ENCODE results near the gene CFAP119. TPM values are rescaled to one million over a fixed set of nuclear protein-coding genes. Genes with fewer than 3 reads are reported as not detected.

The CFAP119 gene
- total RNA-seq, 2 donors from 2014 or later, result 6.9 to 12.6 TPM

- no peak overlapping the region for H3K9ac ChIP-seq (ENCODE audit: extremely low read depth, low read length, poor library complexity, severe bottlenecking)
- H3K4me3 ChIP-seq (ENCODE audit: low read length), result no peak overlapping the region
- no peaks in the 10 kb centered on the region for H3K4me1 Mint-ChIP-seq
- no peaks in the 10 kb centered on the region for H3K9me3 ChIP-seq (ENCODE audit: control insufficient read depth, low read length)
- H3K27me3 Mint-ChIP-seq (ENCODE audit: insufficient read depth), result no peaks in the 10 kb centered on the region
- DNase-seq, result no peak
- H3K4me1 ChIP-seq (ENCODE audit: control insufficient read depth, insufficient read depth, low read length), result no peaks in the 10 kb centered on the region
- no peak overlapping the region for H3K27ac Mint-ChIP-seq
- H3K4me3 Mint-ChIP-seq, result no peak overlapping the region
- no peaks in the 10 kb centered on the region for H3K27me3 ChIP-seq (ENCODE audit: control insufficient read depth, insufficient read depth, low read length, poor library complexity, severe bottlenecking)
- 97 to 100% methylated on average over 3 to 5 of the region's 6 CpGs for WGBS, 2 experiments (ENCODE audit: insufficient coverage in 1 of 2, insufficient read length in 1 of 2)
- TF ChIP-seq CTCF (conservative IDR thresholded peaks at IDR 0.05), result no peak
- H3K9me3 Mint-ChIP-seq, result no peaks in the 10 kb centered on the region
- peaks cover 91% of the 10 kb centered on the region for H3K36me3 ChIP-seq (ENCODE audit: control insufficient read depth, insufficient read depth, low read length)
- no peak overlapping the region for H3K27ac ChIP-seq (ENCODE audit: low read depth, low read length)
- H3K36me3 Mint-ChIP-seq (ENCODE audit: low read depth), result peaks cover 76% of the 10 kb centered on the region
Observed at GRCh38 chr16:30728321-30728720, 33.5 kb downstream of the CFAP119 start.

- Mint-ChIP-seq H3K27me3 (ENCODE audit: insufficient read depth) (no peaks in the 10 kb centered on the region), H3K27ac (no peak overlapping the region), H3K9me3 (no peaks in the 10 kb centered on the region), H3K36me3 (ENCODE audit: low read depth) (peaks cover 89% of the 10 kb centered on the region), H3K4me1 (no peaks in the 10 kb centered on the region), H3K4me3 (no peak overlapping the region)
- Histone ChIP-seq H3K27me3 (ENCODE audit: control insufficient read depth, insufficient read depth, low read length, poor library complexity, severe bottlenecking) (no peaks in the 10 kb centered on the region), H3K27ac (ENCODE audit: low read depth, low read length) (no peak overlapping the region), H3K4me1 (ENCODE audit: control insufficient read depth, insufficient read depth, low read length) (no peaks in the 10 kb centered on the region), H3K9ac (ENCODE audit: extremely low read depth, low read length, poor library complexity, severe bottlenecking) (no peak overlapping the region), H3K9me3 (ENCODE audit: control insufficient read depth, low read length) (no peaks in the 10 kb centered on the region), H3K36me3 (ENCODE audit: control insufficient read depth, insufficient read depth, low read length) (peaks cover 93% of the 10 kb centered on the region), H3K4me3 (ENCODE audit: low read length) (no peak overlapping the region)
- TF ChIP-seq CTCF (conservative IDR thresholded peaks at IDR 0.05), result no peak
- 100% methylated on average over 3 of the region's 3 CpGs; no CpG with 5 or more reads in 1 of the 2 experiments for WGBS, 2 experiments (ENCODE audit: insufficient coverage in 1 of 2, insufficient read length in 1 of 2)
- DNase-seq, result no peak
Observed at GRCh38 chr16:30725418-30725792, 36.5 kb downstream of the CFAP119 start.

GRCh38 chr16:30724641-30725417, 37.0 kb downstream of the CFAP119 start:
- TF ChIP-seq CTCF (conservative IDR thresholded peaks at IDR 0.05), result no peak
- H3K9ac ChIP-seq (ENCODE audit: extremely low read depth, low read length, poor library complexity, severe bottlenecking), result no peak overlapping the region
- DNase-seq, result no peak
- H3K36me3 ChIP-seq (ENCODE audit: control insufficient read depth, insufficient read depth, low read length), result peaks cover 94% of the 10 kb centered on the region
- no peaks in the 10 kb centered on the region for H3K4me1 ChIP-seq (ENCODE audit: control insufficient read depth, insufficient read depth, low read length)
- WGBS, 2 experiments (ENCODE audit: insufficient coverage in 1 of 2, insufficient read length in 1 of 2), result 96 to 97% methylated on average over 12 to 23 of the region's 23 CpGs
- no peak overlapping the region for H3K4me3 ChIP-seq (ENCODE audit: low read length)
- Mint-ChIP-seq H3K4me3 (no peak overlapping the region), H3K4me1 (no peaks in the 10 kb centered on the region), H3K27me3 (ENCODE audit: insufficient read depth) (no peaks in the 10 kb centered on the region), H3K9me3 (no peaks in the 10 kb centered on the region), H3K27ac (no peak overlapping the region), H3K36me3 (ENCODE audit: low read depth) (peaks cover 89% of the 10 kb centered on the region)
- no peaks in the 10 kb centered on the region for H3K9me3 ChIP-seq (ENCODE audit: control insufficient read depth, low read length)
- H3K27ac ChIP-seq (ENCODE audit: low read depth, low read length), result no peak overlapping the region
- no peaks in the 10 kb centered on the region for H3K27me3 ChIP-seq (ENCODE audit: control insufficient read depth, insufficient read depth, low read length, poor library complexity, severe bottlenecking)

Measured in endodermal cell (in vitro differentiated cells).